Keratinocyte (primary cell): ENCODE measurements around the gene MIER2. TPM values are rescaled to one million over a fixed set of nuclear protein-coding genes. Genes with fewer than 3 reads are reported as not detected.
"Not testable (repeated sequence)": the region's sequence is repeated elsewhere in the genome, so short reads cannot be mapped to it uniquely, and the experiment has no call there.

ENCODE experiments used
- DNase-seq: peaks from one replicate; pipeline ENCODE4 v3.0.0-alpha.2; 2011; ENCODE audit warnings: low read depth, missing footprints, low spot score
- FAIRE-seq: peaks from 2 replicates; lab custom pipeline; 2011; peaks lifted over from hg19 to GRCh38; lab: Jason Lieb, UNC
- H2AFZ ChIP-seq: 2 replicates; pipeline ENCODE4 v1.6.0; 2012; ENCODE audit warnings: low read length, control low read depth, inconsistent platforms; ENCODE audit not compliant: control insufficient read depth
- H3K27ac ChIP-seq: 2 replicates; pipeline ENCODE4 v1.5.1; 2011; ENCODE audit warnings: low read length; ENCODE audit not compliant: control insufficient read depth, insufficient read depth
- H3K27me3 ChIP-seq: 3 replicates; pipeline ENCODE4 v1.6.0; 2011; ENCODE audit warnings: low read length; ENCODE audit not compliant: control insufficient read depth, insufficient read depth; ENCODE audit errors: extremely low read depth
- H3K36me3 ChIP-seq, 2 experiments: 2 replicates in 1 of 2; 3 replicates in 1 of 2; pipeline ENCODE4 v1.5.1; 2011; ENCODE audit warnings: low read length in 2 of 2, mild to moderate bottlenecking in 1 of 2; ENCODE audit not compliant: control insufficient read depth in 2 of 2, insufficient read depth in 2 of 2; ENCODE audit errors: extremely low read depth in 1 of 2
- H3K4me1 ChIP-seq: 3 replicates; pipeline ENCODE4 v1.5.1; 2011; ENCODE audit warnings: low read length; ENCODE audit not compliant: control insufficient read depth, insufficient read depth; ENCODE audit errors: extremely low read depth
- H3K4me2 ChIP-seq: 3 replicates; pipeline ENCODE4 v1.6.0; 2011; ENCODE audit warnings: low read depth, low read length; ENCODE audit not compliant: control insufficient read depth, insufficient read depth; ENCODE audit errors: extremely low read depth
- H3K4me3 ChIP-seq, 3 experiments: fragments of 200-600 bp in 1 of 3; sonication (generic) in 1 of 3; 2 replicates in 2 of 3; 3 replicates in 1 of 3; pipeline ENCODE4 v1.5.1; 2011 to 2016; ENCODE audit warnings: low read length in 3 of 3, mild to moderate bottlenecking in 3 of 3, control low read depth in 2 of 3, inconsistent platforms in 1 of 3, low read depth in 1 of 3, mixed read lengths in 1 of 3, mixed run types in 1 of 3, moderate library complexity in 1 of 3; ENCODE audit not compliant: control insufficient read depth in 2 of 3, insufficient read depth in 2 of 3; ENCODE audit errors: extremely low read depth in 1 of 3
- H3K79me2 ChIP-seq: 2 replicates; pipeline ENCODE4 v1.6.0; 2012; ENCODE audit warnings: low read length; ENCODE audit not compliant: control insufficient read depth, insufficient read depth
- H3K9ac ChIP-seq: 3 replicates; pipeline ENCODE4 v1.6.0; 2011; ENCODE audit warnings: low read length; ENCODE audit not compliant: control insufficient read depth, insufficient read depth; ENCODE audit errors: extremely low read depth
- H3K9me1 ChIP-seq: 3 replicates; pipeline ENCODE4 v1.6.0; 2011; ENCODE audit warnings: low read length; ENCODE audit not compliant: control insufficient read depth, insufficient read depth; ENCODE audit errors: extremely low read depth
- H3K9me3 ChIP-seq: 2 replicates; pipeline ENCODE4 v1.5.1; 2012; ENCODE audit warnings: low read depth, low read length; ENCODE audit not compliant: control insufficient read depth
- H4K20me1 ChIP-seq: 3 replicates; pipeline ENCODE4 v1.6.0; 2011; ENCODE audit warnings: low read length; ENCODE audit not compliant: control insufficient read depth, insufficient read depth; ENCODE audit errors: extremely low read depth
- CTCF ChIP-seq, 3 experiments: IDR thresholded peaks in 1 of 3; conservative IDR thresholded peaks in 1 of 3; optimal IDR thresholded peaks in 1 of 3; 2 replicates in 2 of 3; 3 replicates in 1 of 3; pipeline versions ENCODE3 to v1.5.1; 2011; ENCODE audit warnings: low read length in 3 of 3, mild to moderate bottlenecking in 3 of 3, moderate library complexity in 2 of 3, control low read depth in 1 of 3, inconsistent platforms in 1 of 3; ENCODE audit not compliant: insufficient read depth in 2 of 3; ENCODE audit errors: extremely low read depth in 1 of 3
- EZH2 ChIP-seq: IDR thresholded peaks from one replicate; pipeline ENCODE4 v1.6.1; 2012; ENCODE audit warnings: inconsistent platforms, mild to moderate bottlenecking, low read length, moderate library complexity
- dilution Hi-C: fragments of 300-500 bp; cut with MboI; formaldehyde crosslinking; loops from one replicate; pipeline ENCODE4 v1.7.0; 2020; ENCODE audit warnings: low sequenced_read_pairs; ENCODE audit not compliant: extremely low pct_ligation_motif_present
- polyA plus RNA-seq, 5 experiments: library from polyadenylated mRNA; depleted of rRNA in 3 of 5; stranded (reverse) in 3 of 5; stranded (forward) in 1 of 5; unstranded in 1 of 5; fragments of >200 nt; gene quantifications; 1 replicate in 1 of 5; 2 replicates in 3 of 5; 3 replicates in 1 of 5; pipeline versions ENCODE4 v1.2.1 to v1.2.3, GENCODE V29; 2011 to 2012; ENCODE audit warnings: missing spikeins in 2 of 5, low read depth in 1 of 5, low replicate concordance in 1 of 5

The MIER2 gene
- polyA plus RNA-seq, 1 donor (not counting 4 experiments of a cell fraction or from before 2014, with no cell fraction given), result 16.3 TPM

- no peak for FAIRE-seq
- no peaks in the 10 kb centered on the region for H3K79me2 ChIP-seq
- H3K4me2 ChIP-seq, result no peak overlapping the region
- H2AFZ ChIP-seq, result no peak overlapping the region
- peaks cover 6% of the 10 kb centered on the region for H3K4me1 ChIP-seq
- no peaks in the 10 kb centered on the region for H4K20me1 ChIP-seq
- H3K4me3 ChIP-seq, result no peak overlapping the region
- no peaks in the 10 kb centered on the region for H3K36me3 ChIP-seq
- dilution Hi-C loops, result no loop called here
- no peaks in the 10 kb centered on the region for H3K9me1 ChIP-seq
- TF ChIP-seq EZH2, result no peak
- TF ChIP-seq CTCF (optimal IDR thresholded peaks at IDR 0.05 in 1 of 3, IDR thresholded peaks at IDR 0.05 in 1 of 3, conservative IDR thresholded peaks at IDR 0.05 in 1 of 3; ENCODE audit: extremely low read depth in 1 of 3, insufficient read depth in 2 of 3, low read length in 3 of 3), result no peak
- H3K27me3 ChIP-seq, result no peaks in the 10 kb centered on the region
- DNase-seq, result no peak
- no peak overlapping the region for H3K9ac ChIP-seq
- H3K27ac ChIP-seq, result no peak overlapping the region
- peaks cover 3% of the 10 kb centered on the region for H3K9me3 ChIP-seq
Observed at GRCh38 chr19:388691-389090, 44.1 kb upstream of the MIER2 start.

GRCh38 chr19:387777-388176 lies 43.2 kb upstream of the MIER2 start:
- dilution Hi-C loops, result no loop called here
- Histone ChIP-seq H3K79me2 (no peaks in the 10 kb centered on the region), H3K4me1 (peaks cover 11% of the 10 kb centered on the region), H3K36me3 (no peaks in the 10 kb centered on the region), H3K4me3 (no peak overlapping the region), H3K27ac (peak overlapping the region; percentile 60), H3K4me2 (no peak overlapping the region), H3K27me3 (no peaks in the 10 kb centered on the region), H2AFZ (no peak overlapping the region), H4K20me1 (no peaks in the 10 kb centered on the region), H3K9me1 (no peaks in the 10 kb centered on the region), H3K9ac (no peak overlapping the region), H3K9me3 (peaks cover 2% of the 10 kb centered on the region)
- DNase-seq (no peak), FAIRE-seq (no peak)
- TF ChIP-seq CTCF (optimal IDR thresholded peaks at IDR 0.05 in 1 of 3, IDR thresholded peaks at IDR 0.05 in 1 of 3, conservative IDR thresholded peaks at IDR 0.05 in 1 of 3; ENCODE audit: extremely low read depth in 1 of 3, insufficient read depth in 2 of 3, low read length in 3 of 3) (no peak), EZH2 (no peak)

- H3K9me3 ChIP-seq, H2AFZ ChIP-seq, H4K20me1 ChIP-seq, DNase-seq, H3K4me3 ChIP-seq, H3K4me2 ChIP-seq, FAIRE-seq, dilution Hi-C loops, H3K79me2 ChIP-seq, H3K27me3 ChIP-seq, H3K36me3 ChIP-seq, H3K9me1 ChIP-seq: not testable (repeated sequence)
- Histone ChIP-seq H3K4me1 (peaks cover 15% of the 10 kb centered on the region), H3K9ac (peak overlapping the region; percentile 44), H3K27ac (peak overlapping the region; percentile 64)
Observed at GRCh38 chr19:386632-387301, 42.2 kb upstream of the MIER2 start.

GRCh38 chr19:386189-386588 lies 41.6 kb upstream of the MIER2 start:
- H3K27me3 ChIP-seq, FAIRE-seq, H3K79me2 ChIP-seq, dilution Hi-C loops, DNase-seq, H4K20me1 ChIP-seq, H3K9me3 ChIP-seq, H3K4me3 ChIP-seq, H3K9me1 ChIP-seq, H3K4me2 ChIP-seq, H3K36me3 ChIP-seq: not testable (repeated sequence)
- peak overlapping the region; percentile 44 for H3K9ac ChIP-seq
- peaks cover 15% of the 10 kb centered on the region for H3K4me1 ChIP-seq
- peak overlapping the region; percentile 64 for H3K27ac ChIP-seq
- peak overlapping the region; percentile 33 for H2AFZ ChIP-seq
